ENCODE data around the gene MINDY3.

Gene MINDY3

GRCh38 chr10:15795036-15795792, 65.1 kb downstream of the MINDY3 start:
- H3K27me3 ChIP-seq, result no peaks in the 10 kb centered on the region
- peaks cover 30% of the 10 kb centered on the region for H3K36me3 ChIP-seq
- peaks cover 34% of the 10 kb centered on the region for H3K4me1 ChIP-seq
- H3K4me2 ChIP-seq, result no peak overlapping the region
- H4K20me1 ChIP-seq, result no peaks in the 10 kb centered on the region
- H3K27ac ChIP-seq, result no peak overlapping the region
- TF ChIP-seq Cebpa-rat (IDR thresholded peaks at IDR 0.05), result no peak
- no peaks in the 10 kb centered on the region for H3K9me3 ChIP-seq
- no peak overlapping the region for H3K4me3 ChIP-seq
- H3K9ac ChIP-seq, result no peak overlapping the region

GRCh38 chr10:15794569-15794968, 65.7 kb downstream of the MINDY3 start:
- Histone ChIP-seq H3K4me3 (no peak overlapping the region), H3K4me2 (no peak overlapping the region), H3K9me3 (no peaks in the 10 kb centered on the region), H3K36me3 (peaks cover 28% of the 10 kb centered on the region; the same call in 1 of the 2 replicates), H3K27me3 (no peaks in the 10 kb centered on the region), H3K4me1 (peaks cover 40% of the 10 kb centered on the region), H4K20me1 (no peaks in the 10 kb centered on the region), H3K27ac (no peak overlapping the region), H3K9ac (no peak overlapping the region)
- TF ChIP-seq Cebpa-rat (IDR thresholded peaks at IDR 0.05), result no peak

- no peaks in the 10 kb centered on the region for H3K27me3 ChIP-seq
- no peak overlapping the region for H3K4me3 ChIP-seq
- TF ChIP-seq Cebpa-rat (IDR thresholded peaks at IDR 0.05), result no peak
- no peaks in the 10 kb centered on the region for H4K20me1 ChIP-seq
- H3K9me3 ChIP-seq, result no peaks in the 10 kb centered on the region
- H3K36me3 ChIP-seq, result peaks cover 23% of the 10 kb centered on the region; the same call in 1 of the 2 replicates
- peaks cover 49% of the 10 kb centered on the region for H3K4me1 ChIP-seq
- no peak overlapping the region for H3K9ac ChIP-seq
- H3K27ac ChIP-seq, result no peak overlapping the region
- H3K4me2 ChIP-seq, result no peak overlapping the region
Observed at GRCh38 chr10:15793664-15794063, 66.6 kb downstream of the MINDY3 start.

GRCh38 chr10:15792777-15793176, 67.5 kb downstream of the MINDY3 start:
- Histone ChIP-seq H3K4me1 (peaks cover 58% of the 10 kb centered on the region), H3K9ac (no peak overlapping the region), H3K27me3 (no peaks in the 10 kb centered on the region), H3K27ac (peak overlapping the region; percentile 69; the same call in 1 of the 2 replicates), H3K4me2 (peak overlapping the region; percentile 81), H3K9me3 (no peaks in the 10 kb centered on the region), H3K36me3 (peaks cover 23% of the 10 kb centered on the region; the same call in 1 of the 2 replicates), H4K20me1 (no peaks in the 10 kb centered on the region), H3K4me3 (no peak overlapping the region)
- TF ChIP-seq Cebpa-rat (IDR thresholded peaks at IDR 0.05), result no peak

GRCh38 chr10:15791816-15792524, 68.3 kb downstream of the MINDY3 start:
- Histone ChIP-seq H4K20me1 (no peaks in the 10 kb centered on the region), H3K27me3 (no peaks in the 10 kb centered on the region), H3K4me1 (peaks cover 66% of the 10 kb centered on the region), H3K4me3 (0 out of 2 replicates have a peak overlapping the region, but pooled peaks have one; percentile 1), H3K27ac (peak overlapping the region; percentile 69), H3K36me3 (peaks cover 26% of the 10 kb centered on the region; the same call in 1 of the 2 replicates), H3K9me3 (no peaks in the 10 kb centered on the region), H3K9ac (peak overlapping the region; percentile 43; the same call in 1 of the 2 replicates), H3K4me2 (peak overlapping the region; percentile 81)
- no peak for TF ChIP-seq Cebpa-rat (IDR thresholded peaks at IDR 0.05)

GRCh38 chr10:15789793-15790525, 70.3 kb downstream of the MINDY3 start:
- Histone ChIP-seq H3K27me3 (no peaks in the 10 kb centered on the region), H3K27ac (0 out of 2 replicates have a peak overlapping the region, but pooled peaks have one; percentile 69), H3K4me3 (no peak overlapping the region), H3K4me2 (peak overlapping the region; percentile 81), H3K36me3 (peaks cover 35% of the 10 kb centered on the region), H4K20me1 (no peaks in the 10 kb centered on the region), H3K4me1 (peaks cover 67% of the 10 kb centered on the region), H3K9me3 (no peaks in the 10 kb centered on the region), H3K9ac (no peak overlapping the region)
- TF ChIP-seq Cebpa-rat (IDR thresholded peaks at IDR 0.05), result no peak

GRCh38 chr10:15787426-15787825, 72.9 kb downstream of the MINDY3 start:
- H3K9ac ChIP-seq, result no peak overlapping the region
- peak overlapping the region; percentile 60 for H3K4me2 ChIP-seq

GRCh38 chr10:15784662-15785300, 75.5 kb downstream of the MINDY3 start:
- Histone ChIP-seq H3K9me3 (no peaks in the 10 kb centered on the region), H3K4me3 (no peak overlapping the region), H3K9ac (no peak overlapping the region), H3K4me2 (no peak overlapping the region), H3K36me3 (peaks cover 58% of the 10 kb centered on the region), H3K4me1 (peaks cover 29% of the 10 kb centered on the region), H3K27ac (no peak overlapping the region), H3K27me3 (no peaks in the 10 kb centered on the region), H4K20me1 (no peaks in the 10 kb centered on the region)
- no peak for TF ChIP-seq Cebpa-rat (IDR thresholded peaks at IDR 0.05)

More at GRCh38 chr10:15787426-15787825, 72.9 kb downstream of the MINDY3 start:
- Histone ChIP-seq H3K4me1 (peaks cover 55% of the 10 kb centered on the region), H3K9me3 (no peaks in the 10 kb centered on the region), H3K27ac (no peak overlapping the region), H3K36me3 (peaks cover 39% of the 10 kb centered on the region), H3K27me3 (no peaks in the 10 kb centered on the region), H4K20me1 (no peaks in the 10 kb centered on the region), H3K4me3 (no peak overlapping the region)
- TF ChIP-seq Cebpa-rat (IDR thresholded peaks at IDR 0.05), result no peak

- H3K4me1 ChIP-seq, result peaks cover 22% of the 10 kb centered on the region
- no peaks in the 10 kb centered on the region for H3K9me3 ChIP-seq
- H4K20me1 ChIP-seq, result no peaks in the 10 kb centered on the region
- no peak overlapping the region for H3K4me2 ChIP-seq
- H3K4me3 ChIP-seq, result no peak overlapping the region
- no peak overlapping the region for H3K27ac ChIP-seq
- H3K36me3 ChIP-seq, result peaks cover 58% of the 10 kb centered on the region
- no peak overlapping the region for H3K9ac ChIP-seq
- no peaks in the 10 kb centered on the region for H3K27me3 ChIP-seq
- TF ChIP-seq Cebpa-rat (IDR thresholded peaks at IDR 0.05), result no peak
Observed at GRCh38 chr10:15783941-15784636, 76.2 kb downstream of the MINDY3 start.
